Stimulated activated CD8-positive, alpha-beta memory T cell treated with anti-CD3 and anti-CD28 coated beads, Interleukin-7, amount 100 ng/mL, for 48 hours (primary cell): ENCODE measurements around the gene FKBP3.
"Not testable (repeated sequence)": the region's sequence is repeated elsewhere in the genome, so short reads cannot be mapped to it uniquely, and the experiment has no call there.

Experiments used
- DNase-seq, 2 donors: peaks; one replicate each; pipeline ENCODE4 v3.0.0-alpha.2; 2020; ENCODE audit warnings: low read depth in 1 of 2; ENCODE audit errors: extremely low read depth in 1 of 2

Gene FKBP3

GRCh38 chr14:45134051-45134958 lies at the start of gene FKBP3:
Gene FKBP3, minus strand, starts transcription at chr14:45134481. Its CDS starts 25 bp downstream, at chr14:45134456.
- DNase-seq = peak; percentile 85 to 95

- DNase-seq = no peak
Observed at GRCh38 chr14:45181806-45182205, 47.5 kb upstream of the FKBP3 start.

- no peak for DNase-seq
Observed at GRCh38 chr14:45181329-45181728, 47.0 kb upstream of the FKBP3 start.

- no peak for DNase-seq
Observed at GRCh38 chr14:45177076-45177475, 42.8 kb upstream of the FKBP3 start.

GRCh38 chr14:45169906-45170305 lies 35.6 kb upstream of the FKBP3 start:
- DNase-seq = no peak

GRCh38 chr14:45156067-45156466 lies 21.8 kb upstream of the FKBP3 start:
- no peak for DNase-seq

- no peak for DNase-seq
Observed at GRCh38 chr14:45150386-45150890, 16.2 kb upstream of the FKBP3 start.

GRCh38 chr14:45149602-45150001 lies 15.3 kb upstream of the FKBP3 start:
- no peak for DNase-seq

- no peak for DNase-seq
Observed at GRCh38 chr14:45145214-45145613, 10.9 kb upstream of the FKBP3 start.

- no peak for DNase-seq
Observed at GRCh38 chr14:45144658-45145057, 10.4 kb upstream of the FKBP3 start.

GRCh38 chr14:45142083-45142482 lies 7.8 kb upstream of the FKBP3 start:
- DNase-seq = not testable (repeated sequence)

GRCh38 chr14:45140661-45141187 lies 6.4 kb upstream of the FKBP3 start:
- no peak for DNase-seq

GRCh38 chr14:45136399-45136798 lies 2.1 kb upstream of the FKBP3 start:
- no peak for DNase-seq

GRCh38 chr14:45135659-45136395 lies 1.5 kb upstream of the FKBP3 start, which contains the start of gene FANCM:
Gene FANCM, plus strand, starts transcription at chr14:45135930. Its CDS starts 102 bp downstream, at chr14:45136032.
- DNase-seq = peak; percentile 56 to 79

GRCh38 chr14:45135156-45135555 lies 875 bp upstream of the FKBP3 start:
- DNase-seq = no peak

- DNase-seq = no peak
Observed at GRCh38 chr14:45133683-45134050, 614 bp downstream of the FKBP3 start.

GRCh38 chr14:45128963-45129629 lies 5.2 kb downstream of the FKBP3 start:
- DNase-seq = no peak

- no peak for DNase-seq
Observed at GRCh38 chr14:45125754-45126153, 8.5 kb downstream of the FKBP3 start.

GRCh38 chr14:45123271-45123670 lies 11.0 kb downstream of the FKBP3 start:
- DNase-seq = no peak

- DNase-seq = no peak
Observed at GRCh38 chr14:45120096-45120495, 14.2 kb downstream of the FKBP3 start.

- DNase-seq = no peak
Observed at GRCh38 chr14:45118594-45118993, 15.7 kb downstream of the FKBP3 start.
